ENCODE measurements around the gene COL4A2. TPM values are rescaled to one million over a fixed set of nuclear protein-coding genes. Genes with fewer than 3 reads are reported as not detected.

COL4A2 gene
- polyA plus RNA-seq, 10 donors, result 403 to 674 (median 464) TPM

GRCh38 chr13:110269509-110270185 is 37.4 kb upstream of the COL4A2 start:
- no peak for DNase-seq

- no peak for DNase-seq
Observed at GRCh38 chr13:110270507-110270906, 36.6 kb upstream of the COL4A2 start.

- DNase-seq, result no peak
Observed at GRCh38 chr13:110271313-110271712, 35.8 kb upstream of the COL4A2 start.

GRCh38 chr13:110272227-110272626 is 34.9 kb upstream of the COL4A2 start:
- no peak for DNase-seq

GRCh38 chr13:110272651-110273050 is 34.4 kb upstream of the COL4A2 start:
- DNase-seq, result no peak

GRCh38 chr13:110273254-110273653 is 33.8 kb upstream of the COL4A2 start:
- DNase-seq, result no peak

- DNase-seq, result no peak
Observed at GRCh38 chr13:110274687-110275086, 32.4 kb upstream of the COL4A2 start.

- peak; percentile 68 to 90 (median 84) for DNase-seq
Observed at GRCh38 chr13:110275931-110276552, 31.0 kb upstream of the COL4A2 start.

- DNase-seq, result no peak
Observed at GRCh38 chr13:110276553-110276950, 30.5 kb upstream of the COL4A2 start.

GRCh38 chr13:110277357-110277975 is 29.6 kb upstream of the COL4A2 start:
- no peak for DNase-seq

GRCh38 chr13:110278859-110279258 is 28.2 kb upstream of the COL4A2 start:
- no peak for DNase-seq

GRCh38 chr13:110279684-110280083 is 27.4 kb upstream of the COL4A2 start:
- no peak for DNase-seq

- no peak for DNase-seq
Observed at GRCh38 chr13:110280231-110280813, 26.8 kb upstream of the COL4A2 start.

GRCh38 chr13:110280985-110281688 is 25.9 kb upstream of the COL4A2 start:
- DNase-seq, result peak; percentile 76 to 92 (median 76)

- no peak for DNase-seq
Observed at GRCh38 chr13:110281736-110282135, 25.3 kb upstream of the COL4A2 start.

- no peak for DNase-seq
Observed at GRCh38 chr13:110282316-110282841, 24.7 kb upstream of the COL4A2 start.

- peak; percentile 66 to 93 (median 88) for DNase-seq
Observed at GRCh38 chr13:110283736-110284517, 23.2 kb upstream of the COL4A2 start.

GRCh38 chr13:110284779-110285484 is 22.2 kb upstream of the COL4A2 start:
- peak in 1 of 3 donors; percentile 65 for DNase-seq

GRCh38 chr13:110285991-110286832 is 20.9 kb upstream of the COL4A2 start:
- DNase-seq, result no peak

Data from muscle of back (tissue), 11 donors.